ENCODE measurements around the gene ZNF791. TPM values are rescaled to one million over a fixed set of nuclear protein-coding genes. Genes with fewer than 3 reads are reported as not detected.

Gene ZNF791
- total and polyA plus RNA-seq, 2 donors (not counting 1 experiment from before 2014, with no cell fraction given), result 11.4 to 12.2 TPM

GRCh38 chr19:12636631-12637030 is 25.9 kb downstream of the ZNF791 start:
- no peak overlapping the region for H3K4me2 ChIP-seq (ENCODE audit: extremely low read depth, insufficient read depth, low read length)
- H3K27ac ChIP-seq (ENCODE audit: insufficient read depth, low read length), result no peak overlapping the region
- no peaks in the 10 kb centered on the region for H3K36me3 ChIP-seq (ENCODE audit: control insufficient read depth, insufficient read depth, low read length)
- H3K9me3 ChIP-seq (ENCODE audit: control insufficient read depth, insufficient read depth, low read depth, low read length), result no peaks in the 10 kb centered on the region
- no peak overlapping the region for H3K9ac ChIP-seq (ENCODE audit: insufficient read depth, low read length)
- H2AFZ ChIP-seq (ENCODE audit: low read length), result no peak overlapping the region
- TF ChIP-seq CTCF (conservative IDR thresholded peaks at IDR 0.05 in 1 of 2, IDR thresholded peaks at IDR 0.05 in 1 of 2; ENCODE audit: low read depth in 1 of 2, low read length in 2 of 2), result no peak
- no peak for TF ChIP-seq EZH2 (IDR thresholded peaks at IDR 0.05; ENCODE audit: low read length, missing control alignments)
- no peaks in the 10 kb centered on the region for H3K4me1 ChIP-seq (ENCODE audit: control insufficient read depth, extremely low read depth, insufficient read depth, low read length)
- no peak overlapping the region for H3K4me3 ChIP-seq (replicated peaks in 1 of 4; ENCODE audit: control extremely low read depth in 1 of 4, insufficient read depth in 1 of 4, low read depth in 3 of 4, low read length in 4 of 4)
- no peaks in the 10 kb centered on the region for H4K20me1 ChIP-seq (ENCODE audit: control insufficient read depth, extremely low read depth, insufficient read depth, low read length)
- no peaks in the 10 kb centered on the region for H3K79me2 ChIP-seq (ENCODE audit: control insufficient read depth, insufficient read depth, low read length)
- H3K27me3 ChIP-seq (ENCODE audit: control insufficient read depth, insufficient read depth, low read length), result no peaks in the 10 kb centered on the region
- DNase-seq (ENCODE audit: low read depth in 2 of 2), result no peak

- DNase-seq (ENCODE audit: low read depth in 2 of 2), result no peak
Observed at GRCh38 chr19:12638611-12639182, 28.0 kb downstream of the ZNF791 start.

More at GRCh38 chr19:12638611-12639182, 28.0 kb downstream of the ZNF791 start:
- no peaks in the 10 kb centered on the region for H3K79me2 ChIP-seq (ENCODE audit: control insufficient read depth, insufficient read depth, low read length)
- no peak overlapping the region for H3K9ac ChIP-seq (ENCODE audit: insufficient read depth, low read length)
- no peaks in the 10 kb centered on the region for H3K36me3 ChIP-seq (ENCODE audit: control insufficient read depth, insufficient read depth, low read length)
- no peak overlapping the region for H2AFZ ChIP-seq (ENCODE audit: low read length)
- H3K27me3 ChIP-seq (ENCODE audit: control insufficient read depth, insufficient read depth, low read length), result no peaks in the 10 kb centered on the region
- H3K4me1 ChIP-seq (ENCODE audit: control insufficient read depth, extremely low read depth, insufficient read depth, low read length), result no peaks in the 10 kb centered on the region
- no peak overlapping the region for H3K4me3 ChIP-seq (replicated peaks in 1 of 4; ENCODE audit: control extremely low read depth in 1 of 4, insufficient read depth in 1 of 4, low read depth in 3 of 4, low read length in 4 of 4)
- TF ChIP-seq EZH2 (IDR thresholded peaks at IDR 0.05; ENCODE audit: low read length, missing control alignments) (no peak), CTCF (conservative IDR thresholded peaks at IDR 0.05 in 1 of 2, IDR thresholded peaks at IDR 0.05 in 1 of 2; ENCODE audit: low read depth in 1 of 2, low read length in 2 of 2) (no peak)
- H3K27ac ChIP-seq (ENCODE audit: insufficient read depth, low read length), result no peak overlapping the region
- H3K9me3 ChIP-seq (ENCODE audit: control insufficient read depth, insufficient read depth, low read depth, low read length), result no peaks in the 10 kb centered on the region
- H3K4me2 ChIP-seq (ENCODE audit: extremely low read depth, insufficient read depth, low read length), result no peak overlapping the region
- no peaks in the 10 kb centered on the region for H4K20me1 ChIP-seq (ENCODE audit: control insufficient read depth, extremely low read depth, insufficient read depth, low read length)
